Esophagus muscularis mucosa (tissue), 4 donors: ENCODE measurements around the gene ZNF439. TPM values are rescaled to one million over a fixed set of nuclear protein-coding genes. Genes with fewer than 3 reads are reported as not detected.

Source experiments
- DNase-seq: peaks from one replicate; pipeline ENCODE4 v3.0.0-alpha.2; 2017; ENCODE audit errors: extremely low spot score
- H3K27ac ChIP-seq, 4 donors: fragments of 200-600 bp; sonication (generic); replicated peaks in 1 of 4; 1 replicate in 3 of 4; 2 replicates in 1 of 4; pipeline ENCODE4 v1.5.1; 2016 to 2019; ENCODE audit warnings: mild to moderate bottlenecking in 1 of 4
- H3K27me3 ChIP-seq, 4 donors: fragments of 200-600 bp; sonication (generic); one replicate each; pipeline versions ENCODE4 v1.5.1 to v1.6.0; 2016 to 2019
- H3K36me3 ChIP-seq, 4 donors: fragments of 200-600 bp; sonication (generic); one replicate each; pipeline ENCODE4 v1.5.1; 2016 to 2019
- H3K4me1 ChIP-seq, 4 donors: fragments of 200-600 bp; sonication (generic); one replicate each; pipeline ENCODE4 v1.5.1; 2016 to 2019
- H3K4me3 ChIP-seq, 4 donors: fragments of 200-600 bp; sonication (generic); 1 replicate in 2 of 4; 2 replicates in 2 of 4; pipeline ENCODE4 v1.5.1; 2016 to 2019; ENCODE audit warnings: mild to moderate bottlenecking in 4 of 4, moderate library complexity in 1 of 4
- H3K9me3 ChIP-seq, 4 donors: fragments of 200-600 bp; sonication (generic); 1 replicate in 3 of 4; 2 replicates in 1 of 4; pipeline ENCODE4 v1.5.1; 2016 to 2019
- EP300 ChIP-seq: sonication (generic); formaldehyde crosslinking; IDR thresholded peaks from one replicate; pipeline ENCODE4 v1.6.1; 2017; ENCODE audit warnings: antibody characterized with exemption
- POLR2A ChIP-seq: fragments of 450-650 bp; IDR thresholded peaks from one replicate; pipeline ENCODE4 v1.6.1; 2017; ENCODE audit warnings: antibody characterized with exemption, moderate library complexity, mild to moderate bottlenecking, low read depth
- POLR2AphosphoS5 ChIP-seq, 2 donors: sonication (generic); formaldehyde crosslinking; IDR thresholded peaks; one replicate each; pipeline ENCODE4 v1.6.1; 2017; ENCODE audit warnings: antibody characterized with exemption in 2 of 2
- WGBS: methylation state at CpG from one replicate; pipeline ENCODE4 v1.1.5; 2018; 5-methylcytosine and 5-hydroxymethylcytosine counted together
- intact Hi-C: fragments of 100-400 bp; cut with DNase I; formaldehyde crosslinking; loops from one replicate; pipeline ENCODE4 v1.15.1; 2023
- total RNA-seq, 4 donors: library from RNA; depleted of rRNA; stranded (reverse); fragments of >200 nt; gene quantifications; one replicate each; pipeline versions ENCODE4 v1.1.0 to v1.2.1, GENCODE V29; 2016
- TF ChIP-seq, protein P1 (sequence below), 3 experiments: fragments of 200-600 bp in 2 of 3; fragments of 450-650 bp in 1 of 3; sonication (generic) in 2 of 3; IDR thresholded peaks; one replicate each; pipeline ENCODE4 v1.5.1; 2017 to 2019; ENCODE audit warnings: antibody characterized with exemption in 3 of 3, mild to moderate bottlenecking in 2 of 3, moderate library complexity in 1 of 3

The ZNF439 gene
- total RNA-seq: 1 to 10 TPM; 6.5 to 9.1 (median 7.1) TPM

DNA sequence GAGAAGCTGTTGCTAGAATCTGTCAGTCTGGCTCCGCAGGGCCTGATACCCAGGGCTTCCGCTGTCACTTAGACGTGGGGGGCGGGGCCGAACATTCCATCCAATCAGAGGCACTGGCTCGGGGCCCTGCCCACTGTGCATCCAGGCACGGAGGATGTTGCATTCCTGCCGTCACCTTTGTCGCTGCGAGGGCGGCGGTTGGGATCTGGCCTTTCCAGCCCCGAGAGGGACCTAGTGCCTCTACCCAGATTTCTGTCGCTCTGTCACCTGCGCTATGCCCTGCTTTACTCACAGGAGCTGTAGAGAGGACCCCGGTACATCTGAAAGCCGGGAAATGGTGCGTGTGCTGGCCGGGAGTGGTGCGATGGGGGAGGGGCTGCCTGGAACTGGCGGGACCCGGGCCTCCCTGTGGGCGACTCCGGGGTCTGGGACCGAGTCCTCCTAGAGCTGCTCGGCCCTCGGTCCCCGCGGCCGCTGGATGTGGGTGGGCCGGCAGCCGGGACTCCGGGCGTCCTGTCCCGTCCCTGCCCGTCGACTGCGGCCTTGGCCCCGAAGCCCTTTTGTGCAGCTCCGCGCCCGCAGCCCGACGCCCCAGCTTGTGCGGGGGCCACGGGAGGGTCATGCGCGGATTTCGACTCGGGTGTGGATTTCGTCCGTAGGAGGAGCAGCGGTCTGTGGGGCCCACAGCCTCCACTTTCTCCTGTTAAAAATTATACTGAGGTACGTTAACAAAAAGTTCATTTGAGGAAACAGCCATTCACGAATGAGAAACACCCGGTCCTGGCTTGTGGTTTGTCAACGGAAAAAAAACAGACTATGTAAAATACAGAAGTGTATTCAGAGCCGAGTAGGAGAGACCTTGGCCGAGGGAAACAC, at the start of gene ZNF439:
Gene ZNF439 (plus strand): TSS at position 133 of the 876 bp plus-strand sequence. CDS start 142 bp downstream, at position 275.
- Histone ChIP-seq H3K36me3 (peaks cover 0 to 6% (median 0%) of the 10 kb centered on the region in 4 donors), H3K9me3 (no peaks in the 10 kb centered on the region), H3K4me1 (peaks cover 15 to 25% (median 22%) of the 10 kb centered on the region in 4 donors), H3K27me3 (no peaks in the 10 kb centered on the region), H3K4me3 (peak within 1 kb of the TSS; percentile 70 to 83 (median 76)), H3K27ac (peak within 1 kb of the TSS; percentile 72 to 87 (median 76))
- DNase-seq: peak; percentile 98
- under 1% methylated on average over 41 of the region's 59 CpGs for WGBS
- intact Hi-C loops: no loop called here
- no peak for TF ChIP-seq EP300
- peak; percentile 78 to 83 for TF ChIP-seq POLR2AphosphoS5 (IDR thresholded peaks at IDR 0.05)

- TF ChIP-seq EP300 (no peak), POLR2AphosphoS5 (IDR thresholded peaks at IDR 0.05) (no peak), POLR2A (no peak)
- TF ChIP-seq, protein P1, sequence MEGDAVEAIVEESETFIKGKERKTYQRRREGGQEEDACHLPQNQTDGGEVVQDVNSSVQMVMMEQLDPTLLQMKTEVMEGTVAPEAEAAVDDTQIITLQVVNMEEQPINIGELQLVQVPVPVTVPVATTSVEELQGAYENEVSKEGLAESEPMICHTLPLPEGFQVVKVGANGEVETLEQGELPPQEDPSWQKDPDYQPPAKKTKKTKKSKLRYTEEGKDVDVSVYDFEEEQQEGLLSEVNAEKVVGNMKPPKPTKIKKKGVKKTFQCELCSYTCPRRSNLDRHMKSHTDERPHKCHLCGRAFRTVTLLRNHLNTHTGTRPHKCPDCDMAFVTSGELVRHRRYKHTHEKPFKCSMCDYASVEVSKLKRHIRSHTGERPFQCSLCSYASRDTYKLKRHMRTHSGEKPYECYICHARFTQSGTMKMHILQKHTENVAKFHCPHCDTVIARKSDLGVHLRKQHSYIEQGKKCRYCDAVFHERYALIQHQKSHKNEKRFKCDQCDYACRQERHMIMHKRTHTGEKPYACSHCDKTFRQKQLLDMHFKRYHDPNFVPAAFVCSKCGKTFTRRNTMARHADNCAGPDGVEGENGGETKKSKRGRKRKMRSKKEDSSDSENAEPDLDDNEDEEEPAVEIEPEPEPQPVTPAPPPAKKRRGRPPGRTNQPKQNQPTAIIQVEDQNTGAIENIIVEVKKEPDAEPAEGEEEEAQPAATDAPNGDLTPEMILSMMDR (IDR thresholded peaks at IDR 0.05): no peak
- H3K36me3 ChIP-seq: peaks cover 13 to 31% (median 18%) of the 10 kb centered on the region in 4 donors
- DNase-seq: no peak
- no peak overlapping the region for H3K27ac ChIP-seq
- intact Hi-C loops: no loop called here
- H3K4me1 ChIP-seq: no peaks in the 10 kb centered on the region
- WGBS: 95% methylated on average over 11 of the region's 11 CpGs
- H3K4me3 ChIP-seq: no peak overlapping the region
- H3K9me3 ChIP-seq: peaks cover 0 to 26% (median 16%) of the 10 kb centered on the region in 4 donors
- H3K27me3 ChIP-seq: no peaks in the 10 kb centered on the region
Measured at GRCh38 chr19:11806354-11807098, 42.0 kb upstream of the ZNF439 start.

GRCh38 chr19:11807099-11807380, 41.5 kb upstream of the ZNF439 start:
- DNase-seq: no peak
- 94% methylated on average over 2 of the region's 2 CpGs for WGBS
- H3K36me3 ChIP-seq: peaks cover 13 to 31% (median 18%) of the 10 kb centered on the region in 4 donors
- TF ChIP-seq POLR2AphosphoS5 (IDR thresholded peaks at IDR 0.05) (no peak), POLR2A (no peak), EP300 (no peak)
- TF ChIP-seq, protein P1 (IDR thresholded peaks at IDR 0.05): no peak
- intact Hi-C loops: no loop called here
- no peaks in the 10 kb centered on the region for H3K27me3 ChIP-seq
- no peaks in the 10 kb centered on the region for H3K4me1 ChIP-seq
- no peak overlapping the region for H3K4me3 ChIP-seq
- H3K27ac ChIP-seq: no peak overlapping the region
- peaks cover 0 to 26% (median 16%) of the 10 kb centered on the region in 4 donors for H3K9me3 ChIP-seq

GRCh38 chr19:11813703-11814028, 34.9 kb upstream of the ZNF439 start:
- no peak for DNase-seq
- intact Hi-C loops: loop anchor here (2.0 kb wide), 1 partner anchor 17 kb away; no protein-coding TSS in a partner anchor
- Histone ChIP-seq H3K27me3 (no peaks in the 10 kb centered on the region), H3K4me3 (peak overlapping the region; percentile 64 to 89 (median 80)), H3K9me3 (no peaks in the 10 kb centered on the region), H3K36me3 (no peaks in the 10 kb centered on the region), H3K27ac (peak overlapping the region; percentile 89 to 91 (median 90)), H3K4me1 (peaks cover 11 to 29% (median 20%) of the 10 kb centered on the region in 4 donors)
- TF ChIP-seq, protein P1 (IDR thresholded peaks at IDR 0.05): no peak
- TF ChIP-seq EP300: no peak
- no peak for TF ChIP-seq POLR2A
- TF ChIP-seq POLR2AphosphoS5 (IDR thresholded peaks at IDR 0.05): no peak
- 0% methylated on average over 6 of the region's 6 CpGs for WGBS
